Liver (tissue), 2 donors: ENCODE data around the gene NEFH.

Experiments used
- YY1 ChIP-seq: IDR thresholded peaks from 2 replicates; pipeline ENCODE4 v1.6.1; 2016; ENCODE audit warnings: antibody characterized with exemption, mild to moderate bottlenecking
- TF ChIP-seq, protein P1 (sequence below): fragments of 150-350 bp; IDR thresholded peaks from 2 replicates; pipeline ENCODE4 v1.5.1; 2017; ENCODE audit warnings: improper control_type of control experiment, low read depth, low read length; ENCODE audit not compliant: missing input control
- TF ChIP-seq, protein P2 (sequence below): IDR thresholded peaks from 2 replicates; pipeline ENCODE4 v1.6.1; 2016; ENCODE audit warnings: antibody characterized with exemption, mild to moderate bottlenecking
- donor health status: healthy.

DNA sequence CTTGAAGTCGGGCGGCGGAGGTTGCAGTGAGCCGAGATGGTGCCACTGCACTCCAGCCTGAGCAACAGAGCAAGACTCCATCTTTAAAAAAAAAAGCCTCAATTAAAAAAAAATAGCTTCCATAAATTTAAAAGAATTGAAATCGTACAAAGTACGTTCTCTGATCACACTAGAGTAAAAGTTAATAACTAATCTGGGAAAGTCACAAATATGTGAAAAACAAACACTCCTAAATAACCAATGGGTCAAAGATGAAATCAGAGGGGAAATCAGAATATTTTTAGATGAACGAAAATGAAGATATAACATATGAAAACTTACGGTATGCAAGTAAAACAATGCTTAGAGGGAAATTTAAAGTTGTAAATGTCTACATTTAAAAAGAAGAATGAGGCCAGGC, 19.8 kb downstream of the NEFH start:
- TF ChIP-seq, protein P1, sequence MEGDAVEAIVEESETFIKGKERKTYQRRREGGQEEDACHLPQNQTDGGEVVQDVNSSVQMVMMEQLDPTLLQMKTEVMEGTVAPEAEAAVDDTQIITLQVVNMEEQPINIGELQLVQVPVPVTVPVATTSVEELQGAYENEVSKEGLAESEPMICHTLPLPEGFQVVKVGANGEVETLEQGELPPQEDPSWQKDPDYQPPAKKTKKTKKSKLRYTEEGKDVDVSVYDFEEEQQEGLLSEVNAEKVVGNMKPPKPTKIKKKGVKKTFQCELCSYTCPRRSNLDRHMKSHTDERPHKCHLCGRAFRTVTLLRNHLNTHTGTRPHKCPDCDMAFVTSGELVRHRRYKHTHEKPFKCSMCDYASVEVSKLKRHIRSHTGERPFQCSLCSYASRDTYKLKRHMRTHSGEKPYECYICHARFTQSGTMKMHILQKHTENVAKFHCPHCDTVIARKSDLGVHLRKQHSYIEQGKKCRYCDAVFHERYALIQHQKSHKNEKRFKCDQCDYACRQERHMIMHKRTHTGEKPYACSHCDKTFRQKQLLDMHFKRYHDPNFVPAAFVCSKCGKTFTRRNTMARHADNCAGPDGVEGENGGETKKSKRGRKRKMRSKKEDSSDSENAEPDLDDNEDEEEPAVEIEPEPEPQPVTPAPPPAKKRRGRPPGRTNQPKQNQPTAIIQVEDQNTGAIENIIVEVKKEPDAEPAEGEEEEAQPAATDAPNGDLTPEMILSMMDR: no peak
- TF ChIP-seq, protein P2, sequence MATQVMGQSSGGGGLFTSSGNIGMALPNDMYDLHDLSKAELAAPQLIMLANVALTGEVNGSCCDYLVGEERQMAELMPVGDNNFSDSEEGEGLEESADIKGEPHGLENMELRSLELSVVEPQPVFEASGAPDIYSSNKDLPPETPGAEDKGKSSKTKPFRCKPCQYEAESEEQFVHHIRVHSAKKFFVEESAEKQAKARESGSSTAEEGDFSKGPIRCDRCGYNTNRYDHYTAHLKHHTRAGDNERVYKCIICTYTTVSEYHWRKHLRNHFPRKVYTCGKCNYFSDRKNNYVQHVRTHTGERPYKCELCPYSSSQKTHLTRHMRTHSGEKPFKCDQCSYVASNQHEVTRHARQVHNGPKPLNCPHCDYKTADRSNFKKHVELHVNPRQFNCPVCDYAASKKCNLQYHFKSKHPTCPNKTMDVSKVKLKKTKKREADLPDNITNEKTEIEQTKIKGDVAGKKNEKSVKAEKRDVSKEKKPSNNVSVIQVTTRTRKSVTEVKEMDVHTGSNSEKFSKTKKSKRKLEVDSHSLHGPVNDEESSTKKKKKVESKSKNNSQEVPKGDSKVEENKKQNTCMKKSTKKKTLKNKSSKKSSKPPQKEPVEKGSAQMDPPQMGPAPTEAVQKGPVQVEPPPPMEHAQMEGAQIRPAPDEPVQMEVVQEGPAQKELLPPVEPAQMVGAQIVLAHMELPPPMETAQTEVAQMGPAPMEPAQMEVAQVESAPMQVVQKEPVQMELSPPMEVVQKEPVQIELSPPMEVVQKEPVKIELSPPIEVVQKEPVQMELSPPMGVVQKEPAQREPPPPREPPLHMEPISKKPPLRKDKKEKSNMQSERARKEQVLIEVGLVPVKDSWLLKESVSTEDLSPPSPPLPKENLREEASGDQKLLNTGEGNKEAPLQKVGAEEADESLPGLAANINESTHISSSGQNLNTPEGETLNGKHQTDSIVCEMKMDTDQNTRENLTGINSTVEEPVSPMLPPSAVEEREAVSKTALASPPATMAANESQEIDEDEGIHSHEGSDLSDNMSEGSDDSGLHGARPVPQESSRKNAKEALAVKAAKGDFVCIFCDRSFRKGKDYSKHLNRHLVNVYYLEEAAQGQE: no peak
- TF ChIP-seq YY1: no peak
